ENCODE measurements around the gene LDB3.

GRCh38 chr10:86644794-86645445, 23.4 kb upstream of the LDB3 start:
- TF ChIP-seq CTCF (IDR thresholded peaks at IDR 0.05; ENCODE audit: low read length) (no peak), EZH2 (optimal IDR thresholded peaks at IDR 0.05; ENCODE audit: low read depth, low read length) (no peak), EZH2phosphoT487 (IDR thresholded peaks at IDR 0.05; ENCODE audit: low read length) (no peak)
